Astrocyte (in vitro differentiated cells and primary cell): ENCODE measurements around the gene TMEM219.

Experiments used
- EZH2 ChIP-seq: IDR thresholded peaks from 2 replicates; pipeline ENCODE4 v1.6.1; 2012; ENCODE audit warnings: mild to moderate bottlenecking, low read length, inconsistent platforms; ENCODE audit not compliant: insufficient read depth
- TF ChIP-seq, protein P1 (sequence below): IDR thresholded peaks from 2 replicates; pipeline ENCODE4 v1.5.1; 2011; ENCODE audit warnings: low read depth, mild to moderate bottlenecking, inconsistent platforms, low read length, moderate library complexity; ENCODE audit not compliant: insufficient read depth

DNA sequence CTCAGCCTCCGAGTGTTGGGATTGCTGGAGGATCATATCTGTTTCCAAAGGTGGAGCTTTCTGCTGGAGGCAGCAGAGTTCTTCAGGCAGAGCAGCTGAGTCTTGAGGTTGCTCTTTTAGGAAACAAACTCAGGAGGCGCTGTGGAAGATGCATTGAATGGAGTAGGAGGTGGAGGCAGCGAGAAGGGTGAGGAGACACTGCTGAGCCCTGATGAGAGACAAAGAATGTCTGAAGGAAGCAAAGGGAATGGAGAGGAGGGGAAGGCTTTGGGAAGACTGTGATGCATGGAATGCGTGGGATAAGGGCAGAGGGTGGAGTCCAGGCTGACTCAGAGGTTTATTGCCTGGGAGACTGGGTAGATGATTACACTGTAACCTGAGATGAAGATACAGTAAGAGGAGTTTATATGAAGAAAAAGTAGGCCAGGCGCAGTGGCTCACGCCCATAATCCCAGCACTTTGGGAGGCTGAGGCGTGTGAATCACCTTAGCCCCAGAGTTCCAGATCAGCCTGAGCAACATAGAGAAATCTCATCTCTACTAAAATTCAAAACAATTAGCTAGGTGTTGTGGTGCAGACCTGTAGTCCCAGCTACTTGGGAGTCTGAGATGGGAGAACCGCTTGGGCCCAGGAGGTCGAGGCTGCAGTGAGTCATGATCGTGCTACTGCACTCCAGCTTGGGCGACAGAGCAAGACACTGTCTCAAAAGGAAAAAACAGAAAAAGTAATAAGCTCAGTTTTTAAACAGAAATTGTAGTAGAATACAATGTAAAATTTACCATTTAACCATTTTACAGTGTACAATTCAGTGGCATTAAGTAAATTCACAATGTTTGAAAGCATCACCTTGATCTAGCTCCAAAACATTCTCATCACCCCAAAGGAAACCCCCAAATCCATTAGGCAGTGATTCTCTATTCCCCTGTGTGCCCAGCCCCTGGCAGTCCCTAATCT, 17.8 kb upstream of the TMEM219 start:
- TF ChIP-seq, protein P1, sequence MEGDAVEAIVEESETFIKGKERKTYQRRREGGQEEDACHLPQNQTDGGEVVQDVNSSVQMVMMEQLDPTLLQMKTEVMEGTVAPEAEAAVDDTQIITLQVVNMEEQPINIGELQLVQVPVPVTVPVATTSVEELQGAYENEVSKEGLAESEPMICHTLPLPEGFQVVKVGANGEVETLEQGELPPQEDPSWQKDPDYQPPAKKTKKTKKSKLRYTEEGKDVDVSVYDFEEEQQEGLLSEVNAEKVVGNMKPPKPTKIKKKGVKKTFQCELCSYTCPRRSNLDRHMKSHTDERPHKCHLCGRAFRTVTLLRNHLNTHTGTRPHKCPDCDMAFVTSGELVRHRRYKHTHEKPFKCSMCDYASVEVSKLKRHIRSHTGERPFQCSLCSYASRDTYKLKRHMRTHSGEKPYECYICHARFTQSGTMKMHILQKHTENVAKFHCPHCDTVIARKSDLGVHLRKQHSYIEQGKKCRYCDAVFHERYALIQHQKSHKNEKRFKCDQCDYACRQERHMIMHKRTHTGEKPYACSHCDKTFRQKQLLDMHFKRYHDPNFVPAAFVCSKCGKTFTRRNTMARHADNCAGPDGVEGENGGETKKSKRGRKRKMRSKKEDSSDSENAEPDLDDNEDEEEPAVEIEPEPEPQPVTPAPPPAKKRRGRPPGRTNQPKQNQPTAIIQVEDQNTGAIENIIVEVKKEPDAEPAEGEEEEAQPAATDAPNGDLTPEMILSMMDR: peak; percentile 43
- no peak for TF ChIP-seq EZH2
